Jurkat, Clone E6-1 (cell line): Measurements from ENCODE around the gene CYP20A1. TPM values are rescaled to one million over a fixed set of nuclear protein-coding genes. Genes with fewer than 3 reads are reported as not detected.
"Not testable (repeated sequence)": the region's sequence is repeated elsewhere in the genome, so short reads cannot be mapped to it uniquely, and the experiment has no call there.

Experiments used
- DNase-seq: peaks from one replicate; pipeline ENCODE4 v3.0.0-alpha.2; 2011; ENCODE audit warnings: low read depth, low spot score
- H3K4me3 ChIP-seq: 2 replicates; pipeline ENCODE4 v1.5.1; 2011; ENCODE audit warnings: mild to moderate bottlenecking, low read length, control low read depth, moderate library complexity
- polyA plus RNA-seq: library from polyadenylated mRNA; unstranded; fragments of >200 nt; gene quantifications from one replicate; pipeline ENCODE4 v1.2.1, GENCODE V29; 2012; ENCODE audit warnings: missing spikeins; ENCODE audit not compliant: insufficient read length, insufficient read depth

The CYP20A1 gene, protein sequence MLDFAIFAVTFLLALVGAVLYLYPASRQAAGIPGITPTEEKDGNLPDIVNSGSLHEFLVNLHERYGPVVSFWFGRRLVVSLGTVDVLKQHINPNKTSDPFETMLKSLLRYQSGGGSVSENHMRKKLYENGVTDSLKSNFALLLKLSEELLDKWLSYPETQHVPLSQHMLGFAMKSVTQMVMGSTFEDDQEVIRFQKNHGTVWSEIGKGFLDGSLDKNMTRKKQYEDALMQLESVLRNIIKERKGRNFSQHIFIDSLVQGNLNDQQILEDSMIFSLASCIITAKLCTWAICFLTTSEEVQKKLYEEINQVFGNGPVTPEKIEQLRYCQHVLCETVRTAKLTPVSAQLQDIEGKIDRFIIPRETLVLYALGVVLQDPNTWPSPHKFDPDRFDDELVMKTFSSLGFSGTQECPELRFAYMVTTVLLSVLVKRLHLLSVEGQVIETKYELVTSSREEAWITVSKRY
- polyA plus RNA-seq = 9.2 TPM

DNA sequence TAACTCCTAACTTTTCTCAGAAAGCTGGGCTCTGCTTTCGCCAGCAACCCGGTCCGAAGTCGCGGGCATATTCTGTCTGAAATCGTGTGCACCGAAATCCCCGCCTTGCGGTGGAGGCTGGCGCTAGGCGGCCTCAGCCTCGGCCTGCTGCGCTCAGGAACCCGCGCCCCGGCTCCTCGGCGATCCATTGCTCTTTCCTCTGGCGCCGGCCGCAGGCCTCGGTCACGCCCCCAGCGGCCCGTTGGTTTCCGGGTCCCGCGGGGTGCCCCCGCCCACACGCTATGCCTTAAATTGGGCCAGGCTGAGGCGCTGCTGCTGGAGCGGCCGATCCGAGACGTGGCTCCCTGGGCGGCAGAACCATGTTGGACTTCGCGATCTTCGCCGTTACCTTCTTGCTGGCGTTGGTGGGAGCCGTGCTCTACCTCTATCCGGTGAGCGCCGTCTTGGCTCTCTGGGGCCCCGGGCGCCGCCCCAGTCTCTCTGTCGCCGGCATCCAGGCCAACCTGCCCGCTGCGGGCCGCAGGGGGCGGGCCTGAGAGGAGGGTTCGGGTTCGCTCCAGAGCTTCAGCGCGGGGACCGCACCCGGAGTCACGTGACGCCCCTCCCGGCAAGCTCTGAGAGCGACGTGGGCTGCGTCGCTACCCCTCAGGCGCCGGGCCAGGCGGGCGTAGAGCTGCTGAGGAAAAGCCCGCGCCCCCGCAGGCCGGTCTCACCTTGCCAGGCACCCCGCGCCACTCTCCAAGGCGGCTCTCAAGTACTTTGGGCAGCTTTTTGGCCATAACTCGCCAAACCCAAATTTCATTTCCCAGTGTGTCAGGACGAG lies at the start of gene CYP20A1:
Gene CYP20A1, plus strand, starts transcription at position 315 of the 823 bp plus-strand sequence. Its CDS starts 45 bp downstream, at position 360.
- H3K4me3 ChIP-seq = peak within 1 kb of the TSS; percentile 97
- DNase-seq = peak; percentile 93

DNA sequence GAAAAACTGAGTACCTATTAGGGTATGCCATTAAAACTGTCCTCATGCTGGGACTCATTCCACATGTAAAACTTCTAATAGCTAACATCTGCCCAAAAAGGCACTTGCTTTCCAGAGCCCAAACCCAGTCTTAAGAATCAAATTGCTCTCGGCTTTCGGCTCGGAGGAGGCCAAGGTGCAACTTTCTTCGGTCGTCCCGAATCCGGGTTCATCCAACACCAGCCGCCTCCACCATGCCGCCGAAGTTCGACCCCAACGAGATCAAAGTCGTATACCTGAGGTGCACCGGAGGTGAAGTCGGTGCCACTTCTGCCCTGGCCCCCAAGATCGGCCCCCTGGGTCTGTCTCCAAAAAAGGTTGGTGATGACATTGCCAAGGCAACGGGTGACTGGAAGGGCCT lies 48.3 kb upstream of the CYP20A1 start:
- not testable (repeated sequence) for H3K4me3 ChIP-seq, DNase-seq

DNA sequence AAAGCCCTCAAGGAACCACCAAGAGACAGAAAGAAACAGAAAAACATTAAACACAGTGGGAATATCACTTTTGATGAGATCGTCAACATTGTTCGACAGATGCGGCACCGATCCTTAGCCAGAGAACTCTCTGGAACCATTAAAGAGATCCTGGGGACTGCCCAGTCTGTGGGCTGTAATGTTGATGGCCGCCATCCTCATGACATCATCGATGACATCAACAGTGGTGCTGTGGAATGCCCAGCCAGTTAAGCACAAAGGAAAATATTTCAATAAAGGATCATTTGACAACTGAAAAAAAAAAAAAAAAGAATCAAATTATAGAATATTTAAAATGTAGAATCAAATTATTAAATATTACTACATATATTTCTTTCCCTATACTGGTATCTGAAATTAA lies 47.8 kb upstream of the CYP20A1 start:
- DNase-seq, H3K4me3 ChIP-seq: not testable (repeated sequence)

DNA sequence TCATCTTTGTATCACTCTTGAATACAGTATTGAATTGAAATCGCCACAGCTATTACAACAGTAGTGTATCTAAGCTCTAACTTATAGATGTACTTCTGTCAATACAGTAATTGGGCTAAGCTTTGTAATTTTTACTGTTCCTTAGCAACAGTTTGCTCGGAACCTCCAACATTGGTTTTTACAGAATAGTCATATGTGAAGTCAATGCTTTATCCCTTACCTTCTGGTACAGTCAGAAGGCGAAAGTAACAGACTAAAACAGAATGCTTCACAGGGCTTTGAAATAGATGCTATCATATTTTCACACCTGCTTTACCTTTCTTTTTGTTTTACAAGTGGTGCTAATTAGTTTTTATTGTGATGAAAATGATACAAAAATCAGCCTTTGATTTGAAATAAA lies 46.9 kb upstream of the CYP20A1 start:
- no peak for DNase-seq
- no peak overlapping the region for H3K4me3 ChIP-seq

DNA sequence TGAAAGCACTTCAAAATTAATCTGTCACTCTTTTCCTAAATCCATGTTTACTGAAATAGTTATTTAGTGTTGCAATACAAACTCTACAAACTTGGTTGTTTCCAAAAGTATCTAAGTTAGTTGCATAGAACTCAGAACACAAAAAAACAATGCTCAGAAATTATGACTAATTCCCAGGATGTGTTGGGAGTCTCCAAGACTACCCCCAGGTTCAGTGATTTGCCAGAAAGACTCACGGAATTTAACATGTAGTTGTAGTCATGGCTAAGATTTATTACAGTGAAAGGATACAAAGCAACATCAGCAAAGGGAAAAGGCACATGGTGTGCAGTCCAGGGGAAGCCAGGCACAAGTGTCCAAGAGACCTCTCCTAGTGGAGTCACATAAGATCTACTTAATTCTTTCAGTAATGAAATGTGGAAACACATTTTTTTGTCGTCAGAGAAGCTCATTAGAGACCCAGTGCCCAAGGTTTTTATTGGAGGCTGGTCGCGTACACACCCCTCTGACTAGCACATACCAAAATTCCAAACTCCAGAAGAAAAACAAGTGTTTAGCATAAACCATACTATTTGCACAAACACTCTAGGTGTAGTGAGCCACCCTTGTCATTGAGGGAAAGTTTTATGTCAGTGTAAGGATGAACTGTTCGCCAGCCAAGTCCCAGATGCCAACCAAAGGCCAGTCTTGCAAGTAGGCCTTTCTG lies 43.3 kb upstream of the CYP20A1 start:
- H3K4me3 ChIP-seq = no peak overlapping the region
- no peak for DNase-seq

DNA sequence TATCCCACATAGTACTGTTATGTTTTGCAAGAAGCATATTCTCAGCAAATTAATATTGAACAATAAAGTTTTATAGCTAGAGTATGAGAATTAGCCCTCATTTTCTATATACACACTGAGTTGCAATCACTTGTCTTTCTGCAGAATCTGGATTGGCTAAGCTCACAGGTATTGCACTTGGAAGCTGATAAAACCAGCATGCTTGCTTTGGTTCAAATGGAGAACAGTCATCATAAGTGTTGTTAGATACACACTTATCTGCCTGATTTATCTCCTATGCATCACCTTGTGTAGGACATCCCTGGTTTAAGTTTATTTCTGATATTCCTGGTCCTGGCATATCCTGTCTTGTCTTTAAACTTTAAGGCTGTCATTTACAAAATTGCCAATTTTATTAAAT lies 38.0 kb upstream of the CYP20A1 start:
- no peak for DNase-seq
- H3K4me3 ChIP-seq = no peak overlapping the region

DNA sequence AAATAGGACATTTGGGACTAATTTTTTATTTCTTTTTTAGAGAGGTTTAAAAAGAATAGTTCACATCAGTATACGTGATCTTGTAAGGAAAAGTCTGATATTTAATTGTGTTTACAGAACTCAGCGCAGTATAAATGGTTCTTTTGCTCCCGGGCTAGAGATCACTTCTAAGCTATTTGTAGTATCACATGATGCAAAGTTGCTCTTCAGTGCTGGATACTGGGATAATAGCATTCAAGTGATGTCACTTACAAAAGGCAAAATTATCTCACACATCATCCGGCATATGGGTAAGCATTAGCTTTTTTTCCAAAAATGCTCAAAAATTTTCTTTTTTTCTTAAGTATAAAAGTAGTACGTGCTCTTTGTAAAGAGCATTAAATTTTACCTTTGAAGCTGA lies 37.4 kb upstream of the CYP20A1 start:
- no peak overlapping the region for H3K4me3 ChIP-seq
- no peak for DNase-seq

DNA sequence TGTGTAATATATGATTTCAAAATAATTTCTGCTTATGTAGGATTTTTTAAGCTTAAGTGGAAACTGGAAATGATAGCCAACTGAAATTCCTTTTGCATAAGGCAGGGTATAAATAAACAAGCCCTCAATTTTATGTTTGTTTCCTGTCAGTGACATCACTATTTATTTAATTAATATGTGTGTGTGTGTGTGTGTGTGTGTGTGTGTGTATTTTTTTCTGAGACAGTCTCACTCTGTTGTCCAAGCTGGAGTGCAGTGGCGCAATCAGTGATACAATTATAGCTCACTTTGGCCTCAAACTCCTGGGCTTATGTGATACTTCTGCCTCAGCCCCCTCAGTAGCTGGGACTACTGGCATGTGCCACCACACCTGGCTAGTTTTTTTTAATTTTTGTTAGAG lies 29.3 kb upstream of the CYP20A1 start:
- DNase-seq = no peak

DNA sequence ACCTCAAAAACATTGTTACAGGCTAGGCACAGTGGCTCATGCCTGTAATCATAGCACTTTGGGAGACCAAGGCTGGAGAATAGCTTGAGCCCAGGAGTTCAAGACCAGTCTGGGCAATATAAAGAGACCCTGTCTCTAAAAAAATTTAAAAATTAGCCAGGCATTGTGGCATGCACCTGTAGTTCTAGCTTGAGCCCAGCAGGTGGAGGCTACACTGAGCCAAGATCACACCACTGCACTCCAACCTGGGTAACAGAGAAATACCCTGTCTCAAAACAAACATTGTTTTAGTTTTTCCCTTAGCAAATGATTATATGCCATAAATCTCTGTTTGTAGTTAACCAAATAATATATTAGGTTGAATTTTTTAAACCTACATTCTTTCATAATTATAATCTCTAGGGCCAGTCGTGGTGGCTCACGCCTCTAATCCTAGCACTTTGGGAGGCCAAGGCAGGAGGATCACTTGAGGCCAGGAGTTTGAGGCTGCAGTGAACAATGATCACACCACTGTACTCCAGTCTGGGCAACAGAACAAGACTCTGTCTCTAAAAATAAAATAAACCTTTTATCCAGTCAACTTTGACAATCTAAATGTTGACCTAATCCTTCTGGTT lies 13.3 kb upstream of the CYP20A1 start:
- H3K4me3 ChIP-seq = no peak overlapping the region
- DNase-seq = peak; percentile 25

More for the DNA sequence above, 29.3 kb upstream of the CYP20A1 start:
- H3K4me3 ChIP-seq = no peak overlapping the region

DNA sequence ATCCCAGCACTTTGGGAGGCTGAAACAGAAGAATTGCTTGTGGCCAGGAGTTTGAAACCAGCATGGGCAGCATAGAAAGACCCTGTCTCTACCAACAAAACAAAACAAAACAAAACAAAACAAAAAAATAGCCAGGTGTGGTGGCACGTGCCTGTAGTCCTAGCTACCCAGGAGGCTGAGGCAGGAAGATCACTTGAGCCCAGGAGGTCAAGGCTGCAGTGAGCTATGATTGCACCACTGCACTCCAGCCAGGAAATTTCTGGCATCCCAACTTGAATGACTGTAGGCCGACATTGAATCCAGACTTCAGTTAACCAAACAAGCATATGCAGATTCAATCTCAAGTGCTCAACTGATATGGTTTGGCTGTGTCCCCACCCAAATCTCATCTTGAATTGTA lies 9.1 kb upstream of the CYP20A1 start:
- not testable (repeated sequence) for H3K4me3 ChIP-seq, DNase-seq

DNA sequence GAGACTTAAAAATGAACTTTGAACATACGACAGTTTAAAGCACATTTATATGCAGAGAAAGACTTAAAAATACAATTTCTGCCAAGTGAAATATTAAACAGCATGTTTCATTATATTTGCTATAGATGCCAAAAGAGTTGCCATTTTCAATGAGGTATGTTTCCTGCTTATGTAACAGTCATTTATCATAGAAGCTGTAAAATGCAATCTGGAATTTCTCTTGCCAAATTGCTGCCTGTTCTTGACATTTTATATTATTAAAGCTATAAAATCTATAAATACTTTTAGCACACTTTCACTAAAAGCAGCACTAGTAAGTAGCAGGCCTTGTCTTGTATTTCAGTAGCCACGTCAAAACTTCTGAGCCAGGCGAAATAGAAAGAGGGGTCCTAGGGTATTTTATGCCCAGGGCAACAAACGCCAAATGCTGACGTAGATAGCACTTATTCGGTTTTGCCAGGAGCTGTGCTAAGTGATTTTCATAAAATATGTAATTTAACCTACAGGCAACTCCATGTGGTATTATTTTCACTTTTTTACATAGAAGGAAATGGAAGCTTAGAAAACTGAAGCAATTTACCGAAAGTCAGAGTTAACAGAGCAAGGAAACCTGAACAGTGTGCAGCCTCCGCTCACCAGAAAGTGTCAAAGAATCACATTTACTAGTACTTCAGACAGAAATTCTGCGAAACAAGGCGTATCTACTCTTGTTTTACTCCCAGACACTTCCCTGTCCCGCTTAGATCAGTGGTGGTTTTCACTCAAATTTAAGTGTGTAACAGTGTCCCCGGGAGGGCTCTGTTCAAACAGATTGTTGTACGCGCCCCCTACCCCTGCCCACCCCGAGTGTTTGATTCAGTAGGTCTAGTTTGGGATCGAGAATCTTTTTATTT lies 1.2 kb upstream of the CYP20A1 start:
- peak overlapping the region; percentile 97; the same call in 1 of the 2 replicates for H3K4me3 ChIP-seq
- DNase-seq = no peak

DNA sequence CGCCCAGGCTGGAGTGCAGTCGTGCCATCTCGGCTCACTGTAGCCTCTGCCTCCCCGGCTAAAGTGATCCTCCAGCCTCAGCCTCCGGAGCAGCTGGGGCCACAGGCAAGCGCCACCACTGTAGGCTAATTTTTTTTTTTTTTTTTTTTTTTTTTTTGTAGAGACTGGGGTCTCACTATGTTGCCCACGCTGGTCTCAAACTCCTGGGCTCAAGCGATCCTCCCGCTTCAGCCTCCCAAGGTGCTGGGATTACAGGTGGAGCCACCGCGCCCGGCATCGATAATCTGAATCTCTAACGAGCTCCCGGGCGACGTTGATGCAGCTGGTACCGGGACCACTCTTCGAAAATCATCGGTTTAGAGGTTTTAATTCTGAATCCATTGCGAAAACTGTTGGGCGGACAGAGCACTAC lies 520 bp upstream of the CYP20A1 start:
- no peak for DNase-seq
- H3K4me3 ChIP-seq = peak overlapping the region; percentile 97

DNA sequence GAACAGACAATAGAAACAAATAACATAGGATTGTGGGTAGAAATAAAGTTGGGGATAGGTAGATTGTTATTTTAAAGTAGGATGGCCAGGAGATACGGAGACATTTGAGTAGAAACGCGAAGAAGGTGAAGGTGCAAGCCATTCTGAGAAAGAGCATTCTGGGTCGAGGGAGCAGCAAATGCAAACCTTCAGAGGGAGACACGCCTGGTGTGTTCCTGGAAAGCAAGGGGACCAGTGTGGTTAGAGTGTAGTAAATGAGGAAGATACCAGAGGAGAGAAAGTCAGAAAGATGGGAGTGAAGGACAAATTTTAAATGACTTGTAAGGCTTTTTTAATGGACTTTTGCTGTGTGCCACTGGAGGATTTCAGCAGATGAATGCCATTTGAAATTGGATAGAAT lies 1.7 kb downstream of the CYP20A1 start:
- H3K4me3 ChIP-seq = peak overlapping the region; percentile 97
- DNase-seq = no peak

DNA sequence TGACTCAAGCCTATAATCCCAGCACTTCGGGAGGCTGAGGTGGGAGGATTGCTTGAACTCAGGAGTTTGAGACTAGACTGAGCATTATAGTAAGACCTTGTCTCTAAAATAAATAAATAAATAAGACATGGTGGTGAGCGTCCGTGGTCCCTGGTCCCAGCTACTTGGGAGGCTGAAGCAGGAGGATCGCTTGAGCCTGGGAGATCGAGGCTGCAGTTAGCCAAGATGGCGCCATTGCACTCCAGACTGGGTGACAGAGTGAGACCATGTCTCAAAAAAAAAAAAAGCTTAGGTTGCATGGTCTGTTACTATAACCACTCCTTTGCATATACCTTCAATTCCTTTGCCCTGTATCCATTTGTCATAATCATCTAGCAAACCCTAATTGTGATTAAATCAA lies 3.7 kb downstream of the CYP20A1 start:
- no peak overlapping the region for H3K4me3 ChIP-seq
- no peak for DNase-seq

DNA sequence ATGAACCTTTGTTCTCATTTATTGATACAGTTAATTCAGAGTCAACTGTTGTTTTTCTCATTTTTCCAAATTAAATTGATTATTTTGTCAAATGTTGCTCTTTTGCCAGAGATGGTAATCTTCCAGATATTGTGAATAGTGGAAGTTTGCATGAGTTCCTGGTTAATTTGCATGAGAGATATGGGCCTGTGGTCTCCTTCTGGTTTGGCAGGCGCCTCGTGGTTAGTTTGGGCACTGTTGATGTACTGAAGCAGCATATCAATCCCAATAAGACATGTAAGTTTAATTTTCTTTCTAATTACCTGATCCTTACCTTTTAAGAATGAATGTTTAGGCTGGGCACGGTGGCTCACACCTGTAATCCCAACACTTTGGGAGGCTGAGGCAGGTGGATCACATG lies 7.8 kb downstream of the CYP20A1 start:
- no peak overlapping the region for H3K4me3 ChIP-seq
- DNase-seq = no peak

DNA sequence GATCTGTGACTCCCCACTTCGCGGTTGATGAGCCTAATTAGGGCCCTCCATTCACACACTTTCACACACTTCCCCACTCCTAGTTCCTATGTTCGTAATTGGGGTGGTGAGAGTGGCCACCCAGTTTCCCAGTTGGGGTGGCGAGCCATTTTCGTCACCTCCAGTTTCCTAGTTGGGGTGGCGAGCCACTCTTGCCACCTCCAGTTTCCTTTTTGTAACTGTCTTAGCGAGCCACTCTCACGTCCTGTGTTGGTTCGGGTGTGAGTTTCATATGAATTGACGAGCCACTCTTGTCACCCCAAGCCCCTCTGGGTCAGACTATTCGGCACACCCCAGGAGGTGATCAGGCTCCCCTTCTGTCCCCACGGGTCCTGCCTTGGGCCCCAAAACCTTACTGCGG lies 14.0 kb downstream of the CYP20A1 start:
- no peak for DNase-seq
- no peak overlapping the region for H3K4me3 ChIP-seq

DNA sequence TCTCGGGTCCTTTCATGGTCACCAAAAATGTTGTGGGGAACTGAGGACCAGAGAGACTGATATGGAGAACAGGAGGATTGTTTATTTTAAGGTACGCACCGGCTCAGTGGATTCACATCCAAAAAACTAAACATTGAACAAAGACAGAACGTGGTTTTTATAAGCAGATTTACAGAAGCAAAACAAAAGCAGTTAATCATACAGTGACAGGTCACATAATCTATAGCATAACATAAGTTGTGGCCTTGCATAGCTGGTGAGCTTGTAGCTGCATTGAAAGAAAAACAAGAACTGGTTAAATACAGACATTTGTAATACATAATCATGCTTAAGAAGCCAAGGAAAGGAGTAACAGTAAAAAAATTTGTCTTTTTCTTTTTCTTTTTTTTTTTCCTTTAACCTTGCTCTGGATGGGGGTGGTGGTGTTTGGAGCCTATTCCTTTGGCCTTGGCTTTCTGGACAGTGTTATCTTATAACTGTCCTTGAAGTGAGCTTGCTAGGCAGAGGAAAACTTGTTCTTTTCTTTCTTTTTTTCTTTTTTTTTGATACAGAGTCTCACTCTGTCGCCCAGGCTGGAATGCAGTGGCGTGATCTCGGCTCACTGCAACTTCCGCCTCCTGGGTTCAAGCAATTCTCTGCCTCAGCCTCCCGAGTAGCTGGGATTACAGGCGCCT lies 14.7 kb downstream of the CYP20A1 start:
- DNase-seq, H3K4me3 ChIP-seq: not testable (repeated sequence)
